B cell (primary cell): Measurements from ENCODE around the gene CCDC183. TPM values are rescaled to one million over a fixed set of nuclear protein-coding genes. Genes with fewer than 3 reads are reported as not detected.
"Not testable (repeated sequence)": the region's sequence is repeated elsewhere in the genome, so short reads cannot be mapped to it uniquely, and the experiment has no call there.

Experiments used
- ATAC-seq: fragments of 200-7000 bp; cut with Tn5 transposase; one replicate; pipeline ENCODE4 v1.10.0; 2021; ENCODE audit warnings: low read depth, mild to moderate bottlenecking, moderate number of reproducible peaks, moderate library complexity
- CTCF ChIA-PET: fragments of 350-600 bp; sonication (Branson Sonifier 250); formaldehyde crosslinking; loops from one replicate; lab custom pipeline; 2021; ENCODE audit warnings: antibody characterized with exemption, inconsistent platforms; lab: Charles Lee
- POLR2A ChIA-PET: fragments of 350-600 bp; sonication (Branson Sonifier 250); formaldehyde crosslinking; loops from one replicate; lab custom pipeline; 2021; ENCODE audit warnings: antibody characterized with exemption; lab: Charles Lee
- DNase-seq: peaks from one replicate; pipeline ENCODE4 v3.0.0; 2013
- H2AFZ ChIP-seq: 2 replicates; pipeline ENCODE4 v1.6.1; 2012; ENCODE audit warnings: mild to moderate bottlenecking, low read depth, low read length; ENCODE audit not compliant: insufficient read depth, poor library complexity, severe bottlenecking
- H3K27ac ChIP-seq, 2 donors: 1 replicate in 1 of 2; 2 replicates in 1 of 2; pipeline ENCODE4 v1.5.1; 2012 to 2013; ENCODE audit warnings: low read length in 2 of 2, mild to moderate bottlenecking in 2 of 2, moderate library complexity in 1 of 2
- H3K27me3 ChIP-seq, 4 experiments: fragments of 200-600 bp in 1 of 4; sonication (generic) in 1 of 4; replicated peaks in 1 of 4; 1 replicate in 2 of 4; 2 replicates in 2 of 4; pipeline versions ENCODE4 v1.6.1 to v1.7.0; 2013 to 2016; ENCODE audit warnings: low read length in 3 of 4, mild to moderate bottlenecking in 2 of 4, mixed read lengths in 1 of 4, moderate library complexity in 1 of 4; ENCODE audit not compliant: insufficient read depth in 4 of 4, control insufficient read depth in 3 of 4; ENCODE audit errors: control extremely low read depth in 1 of 4
- H3K36me3 ChIP-seq, 2 experiments: replicated peaks in 1 of 2; 1 replicate in 1 of 2; 2 replicates in 1 of 2; pipeline versions ENCODE4 v1.6.1 to v1.7.1; 2013; ENCODE audit warnings: low read length in 1 of 2; ENCODE audit not compliant: insufficient read depth in 2 of 2, control insufficient read depth in 1 of 2; ENCODE audit errors: control extremely low read depth in 1 of 2, extremely low read depth in 1 of 2
- H3K4me1 ChIP-seq, 2 donors: fragments of 200-600 bp in 1 of 2; sonication (generic) in 1 of 2; 1 replicate in 1 of 2; 2 replicates in 1 of 2; pipeline versions ENCODE4 v1.5.1 to v1.6.1; 2013 to 2017; ENCODE audit warnings: low read length in 2 of 2; ENCODE audit not compliant: control insufficient read depth in 2 of 2, insufficient read depth in 2 of 2
- H3K4me2 ChIP-seq: replicated peaks from 2 replicates; pipeline ENCODE3; 2012; ENCODE audit warnings: mild to moderate bottlenecking, low read depth, low read length; ENCODE audit not compliant: poor library complexity, severe bottlenecking
- H3K4me3 ChIP-seq, 5 experiments: fragments of 200-600 bp in 1 of 5; sonication (generic) in 1 of 5; 1 replicate in 3 of 5; 2 replicates in 2 of 5; pipeline versions ENCODE4 v1.5.1 to v1.7.0; 2011 to 2016; ENCODE audit warnings: low read length in 4 of 5, mild to moderate bottlenecking in 4 of 5, low read depth in 2 of 5, control low read depth in 1 of 5, moderate library complexity in 1 of 5; ENCODE audit not compliant: insufficient read depth in 1 of 5; ENCODE audit errors: control extremely low read depth in 1 of 5, extremely low read depth in 1 of 5
- H3K79me2 ChIP-seq: fragments of 200-600 bp; sonication (generic); one replicate; pipeline ENCODE4 v1.6.0; 2016; ENCODE audit warnings: low read length; ENCODE audit not compliant: control insufficient read depth, insufficient read depth
- H3K9ac ChIP-seq: fragments of 200-600 bp; sonication (generic); 2 replicates; pipeline ENCODE4 v1.6.1; 2017; ENCODE audit warnings: mild to moderate bottlenecking, low read length, moderate library complexity
- H3K9me3 ChIP-seq, 3 donors: one replicate each; pipeline versions ENCODE4 v1.6.1 to v1.7.1; 2013; ENCODE audit warnings: low read length in 2 of 3; ENCODE audit not compliant: control insufficient read depth in 2 of 3, insufficient read depth in 1 of 3; ENCODE audit errors: control extremely low read depth in 1 of 3
- H4K20me1 ChIP-seq: 2 replicates; pipeline ENCODE4 v1.6.0; 2012; ENCODE audit warnings: mild to moderate bottlenecking, low read length; ENCODE audit not compliant: insufficient read depth, control insufficient read depth, poor library complexity, severe bottlenecking
- H3K27ac Mint-ChIP-seq: one replicate; pipeline ENCODE4 v1.8.0; 2021; ENCODE audit warnings: mixed read lengths
- H3K27me3 Mint-ChIP-seq: one replicate; pipeline ENCODE4 v1.8.0; 2021; ENCODE audit warnings: mixed read lengths
- H3K4me1 Mint-ChIP-seq: one replicate; pipeline ENCODE4 v1.8.0; 2021; ENCODE audit warnings: mixed read lengths
- H3K4me3 Mint-ChIP-seq: one replicate; pipeline ENCODE4 v1.8.0; 2021; ENCODE audit warnings: mixed read lengths
- H3K9me3 Mint-ChIP-seq: one replicate; pipeline ENCODE4 v1.8.0; 2022; ENCODE audit warnings: mixed read lengths; ENCODE audit not compliant: insufficient read depth
- CTCF ChIP-seq: fragments of 200-600 bp; IDR thresholded peaks from one replicate; pipeline ENCODE4 v1.8.0; 2022; ENCODE audit warnings: antibody characterized with exemption, mild to moderate bottlenecking
- EZH2 ChIP-seq: IDR thresholded peaks from 2 replicates; pipeline ENCODE4 v1.6.1; 2012; ENCODE audit warnings: borderline replicate concordance, low read depth, mild to moderate bottlenecking, moderate library complexity, low read length; ENCODE audit not compliant: insufficient read depth, poor library complexity, severe bottlenecking
- WGBS: methylation state at CpG from one replicate; pipeline ENCODE4 v1.1.5; 2013; ENCODE audit warnings: missing lambda C conversion rate; ENCODE audit not compliant: insufficient coverage; 5-methylcytosine and 5-hydroxymethylcytosine counted together
- intact Hi-C: fragments of 100-400 bp; cut with micrococcal nuclease; formaldehyde crosslinking; loops from one replicate; pipeline ENCODE4 v1.10.0; 2022
- polyA plus RNA-seq: library from polyadenylated mRNA; depleted of rRNA; stranded (reverse); fragments of >200 nt; gene quantifications from 2 replicates; pipeline ENCODE4 v1.2.3, GENCODE V29; 2012
- total RNA-seq, 2 donors: library from RNA; stranded (reverse); fragments of 120-200 nt in 1 of 2; gene quantifications; 1 replicate in 1 of 2; 2 replicates in 1 of 2; pipeline versions ENCODE4 v1.2.3 to v1.2.4, GENCODE V29; 2013 to 2022

CCDC183 gene
- total and polyA plus RNA-seq, 2 donors (not counting 1 experiment from before 2014, with no cell fraction given), result 1.8 to 4.9 TPM

- CTCF ChIA-PET, result interaction anchor here (0.6 to 2.6 kb wide), 5 partner anchors 14 to 28 kb away, joined by 3 to 14 read pairs (median 3); no protein-coding TSS in a partner anchor
- H3K27ac ChIP-seq, result peak overlapping the region in 1 of 2 donors; percentile 38
- Mint-ChIP-seq H3K4me1 (peaks cover 53% of the 10 kb centered on the region), H3K27ac (peak overlapping the region; percentile 81), H3K4me3 (peak overlapping the region; percentile 39)
- H3K9me3 Mint-ChIP-seq, H3K9ac ChIP-seq, H3K36me3 ChIP-seq, H3K4me3 ChIP-seq, H2AFZ ChIP-seq, ATAC-seq, H3K79me2 ChIP-seq, H3K27me3 ChIP-seq, H3K27me3 Mint-ChIP-seq, H4K20me1 ChIP-seq: not testable (repeated sequence)
- H3K4me1 ChIP-seq, result peaks cover 57 to 73% of the 10 kb centered on the region in 2 donors
- intact Hi-C loops, result loop anchor here (10.0 kb wide), 1 partner anchor 211 kb away; the partner anchor contains the start of gene NOTCH1
- H3K9me3 ChIP-seq, result peaks cover 4 to 65% (median 29%) of the 10 kb centered on the region in 3 donors
- POLR2A ChIA-PET, result interaction anchor here (0.6 to 6.1 kb wide), 6 partner anchors 10 to 52 kb away, joined by 3 to 83 read pairs (median 8); partner anchors contain the start of gene LCN10
- H3K4me2 ChIP-seq, result peak overlapping the region; percentile 60
- DNase-seq, result peak; percentile 34
- 96% methylated on average over 22 of the region's 22 CpGs for WGBS
Measured at GRCh38 chr9:136755302-136756133, 40.6 kb upstream of the CCDC183 start.

GRCh38 chr9:136756134-136756438 is 40.1 kb upstream of the CCDC183 start:
- POLR2A ChIA-PET, result interaction anchor here (0.6 to 6.1 kb wide), 3 partner anchors 27 to 375 kb away, joined by 3 to 83 read pairs (median 3); no protein-coding TSS in a partner anchor
- peak overlapping the region; percentile 81 for H3K4me3 Mint-ChIP-seq
- peaks cover 53% of the 10 kb centered on the region for H3K4me1 Mint-ChIP-seq

More at GRCh38 chr9:136756134-136756438, 40.1 kb upstream of the CCDC183 start:
- no peak overlapping the region for H3K4me3 ChIP-seq
- peaks cover 3% of the 10 kb centered on the region for H3K79me2 ChIP-seq
- H3K9me3 Mint-ChIP-seq, result peaks cover 5% of the 10 kb centered on the region
- H3K27ac Mint-ChIP-seq, result peak overlapping the region; percentile 59
- 98% methylated on average over 4 of the region's 4 CpGs for WGBS
- TF ChIP-seq EZH2 (no peak), CTCF (no peak)
- H3K36me3 ChIP-seq, result no peaks in the 10 kb centered on the region
- DNase-seq, result no peak
- ATAC-seq, result no peak
- H3K27ac ChIP-seq, result no peak overlapping the region
- CTCF ChIA-PET, result interaction anchor here (1.5 kb wide), 1 partner anchor 28 kb away, joined by 5 read pairs; no protein-coding TSS in a partner anchor
- H3K9ac ChIP-seq, result no peak overlapping the region
- H4K20me1 ChIP-seq, result no peaks in the 10 kb centered on the region
- no peaks in the 10 kb centered on the region for H3K27me3 Mint-ChIP-seq
- H3K9me3 ChIP-seq, result peaks cover 3 to 65% (median 28%) of the 10 kb centered on the region in 3 donors
- no peak overlapping the region for H3K4me2 ChIP-seq
- no peaks in the 10 kb centered on the region for H3K27me3 ChIP-seq
- H2AFZ ChIP-seq, result no peak overlapping the region
- intact Hi-C loops, result loop anchor here (10.0 kb wide), 1 partner anchor 211 kb away; the partner anchor contains the start of gene NOTCH1
- peaks cover 60 to 73% of the 10 kb centered on the region in 2 donors for H3K4me1 ChIP-seq
